BJ (cell line): ENCODE results near the gene CARD6. TPM values are rescaled to one million over a fixed set of nuclear protein-coding genes. Genes with fewer than 3 reads are reported as not detected.

Experiments
- CTCF ChIA-PET: fragments of 350-600 bp; formaldehyde crosslinking; extraction: SDS; loops from one replicate; lab custom pipeline; 2021; ENCODE audit warnings: antibody characterized with exemption, inconsistent platforms; lab: Yijun Ruan, JAX
- POLR2A ChIA-PET: fragments of 300-600 bp; sonication (Branson Sonifier 250); formaldehyde crosslinking; extraction: SDS; loops from one replicate; lab custom pipeline; 2021; ENCODE audit warnings: antibody characterized with exemption; lab: Charles Lee
- DNase-seq: peaks from one replicate; pipeline ENCODE4 v3.0.0-alpha.2; 2011; ENCODE audit warnings: low read depth
- H3K27me3 ChIP-seq: 2 replicates; pipeline ENCODE4 v1.6.0; 2011; ENCODE audit warnings: low read length; ENCODE audit not compliant: control insufficient read depth, insufficient read depth
- H3K36me3 ChIP-seq: 2 replicates; pipeline ENCODE4 v1.5.1; 2011; ENCODE audit warnings: low read length; ENCODE audit not compliant: control insufficient read depth, insufficient read depth
- H3K4me3 ChIP-seq: 2 replicates; pipeline ENCODE4 v1.5.1; 2011; ENCODE audit warnings: low read depth, mild to moderate bottlenecking, control low read depth, low read length
- polyA plus RNA-seq: library from polyadenylated mRNA; depleted of rRNA; stranded (reverse); fragments of >200 nt; gene quantifications from 2 replicates; pipeline ENCODE4 v1.2.3, GENCODE V29; 2011
- TF ChIP-seq, protein P1 (sequence below): IDR thresholded peaks from 2 replicates; pipeline ENCODE4 v1.5.1; 2011; ENCODE audit warnings: low read depth, mild to moderate bottlenecking, control low read depth, inconsistent platforms, low read length, moderate library complexity; ENCODE audit not compliant: insufficient read depth

Gene CARD6
- polyA plus RNA-seq, 1 experiment: 0.63 TPM

- TF ChIP-seq, protein P1, sequence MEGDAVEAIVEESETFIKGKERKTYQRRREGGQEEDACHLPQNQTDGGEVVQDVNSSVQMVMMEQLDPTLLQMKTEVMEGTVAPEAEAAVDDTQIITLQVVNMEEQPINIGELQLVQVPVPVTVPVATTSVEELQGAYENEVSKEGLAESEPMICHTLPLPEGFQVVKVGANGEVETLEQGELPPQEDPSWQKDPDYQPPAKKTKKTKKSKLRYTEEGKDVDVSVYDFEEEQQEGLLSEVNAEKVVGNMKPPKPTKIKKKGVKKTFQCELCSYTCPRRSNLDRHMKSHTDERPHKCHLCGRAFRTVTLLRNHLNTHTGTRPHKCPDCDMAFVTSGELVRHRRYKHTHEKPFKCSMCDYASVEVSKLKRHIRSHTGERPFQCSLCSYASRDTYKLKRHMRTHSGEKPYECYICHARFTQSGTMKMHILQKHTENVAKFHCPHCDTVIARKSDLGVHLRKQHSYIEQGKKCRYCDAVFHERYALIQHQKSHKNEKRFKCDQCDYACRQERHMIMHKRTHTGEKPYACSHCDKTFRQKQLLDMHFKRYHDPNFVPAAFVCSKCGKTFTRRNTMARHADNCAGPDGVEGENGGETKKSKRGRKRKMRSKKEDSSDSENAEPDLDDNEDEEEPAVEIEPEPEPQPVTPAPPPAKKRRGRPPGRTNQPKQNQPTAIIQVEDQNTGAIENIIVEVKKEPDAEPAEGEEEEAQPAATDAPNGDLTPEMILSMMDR: peak; percentile 99
- peak; percentile 19 for DNase-seq
- CTCF ChIA-PET: interaction anchor here (0.6 to 2.6 kb wide), 29 partner anchors 9 to 939 kb away, joined by 3 to 16 read pairs (median 3); no protein-coding TSS in a partner anchor
- H3K27me3 ChIP-seq: no peaks in the 10 kb centered on the region
- H3K36me3 ChIP-seq: no peaks in the 10 kb centered on the region
- no peak overlapping the region for H3K4me3 ChIP-seq
- POLR2A ChIA-PET: no interaction called here
Measured at GRCh38 chr5:40904205-40904993, 63.2 kb downstream of the CARD6 start.

DNA sequence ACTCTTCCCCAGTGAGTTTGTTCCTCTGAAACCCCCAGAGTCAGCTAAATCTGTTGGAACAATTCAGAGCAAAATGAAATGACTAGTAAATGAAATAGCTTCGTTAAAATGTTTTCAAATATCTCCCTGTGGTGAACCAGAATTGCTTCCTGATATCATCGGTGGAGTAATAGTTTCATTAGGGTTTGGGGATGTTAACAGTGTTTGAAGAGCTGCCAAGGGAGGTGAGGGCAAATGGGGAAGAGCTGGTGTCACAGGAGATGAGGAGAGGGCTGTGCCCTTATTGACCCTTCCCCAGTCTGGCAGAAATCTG lies 63.8 kb downstream of the CARD6 start:
- POLR2A ChIA-PET: interaction anchor here (0.6 kb wide), 1 partner anchor 274 kb away, joined by 13 read pairs; no protein-coding TSS in a partner anchor
- CTCF ChIA-PET: interaction anchor here (0.6 to 2.6 kb wide), 25 partner anchors 8 to 938 kb away, joined by 3 to 16 read pairs (median 3); no protein-coding TSS in a partner anchor
- Histone ChIP-seq H3K27me3 (no peaks in the 10 kb centered on the region), H3K36me3 (no peaks in the 10 kb centered on the region), H3K4me3 (no peak overlapping the region)
- TF ChIP-seq, protein P1: no peak
- no peak for DNase-seq

- ChIA-PET CTCF (interaction anchor here (1.0 to 2.1 kb wide), 2 partner anchors 13 to 43 kb away, joined by 3 to 6 read pairs; no protein-coding TSS in a partner anchor), POLR2A (no interaction called here)
Measured at GRCh38 chr5:40906351-40906751, 65.2 kb downstream of the CARD6 start.

GRCh38 chr5:40909264-40909663 lies 68.1 kb downstream of the CARD6 start, which contains the start of gene C7:
TSS of gene C7 (plus strand) at chr5:40909497. CDS start at chr5:40909611, 114 bp downstream.
- no peaks in the 10 kb centered on the region for H3K27me3 ChIP-seq
- no peaks in the 10 kb centered on the region for H3K36me3 ChIP-seq
- CTCF ChIA-PET: interaction anchor here (0.6 kb wide), 1 partner anchor 74 kb away, joined by 3 read pairs; no protein-coding TSS in a partner anchor
- H3K4me3 ChIP-seq: no peak within 1 kb of the TSS
- TF ChIP-seq, protein P1: no peak
- POLR2A ChIA-PET: interaction anchor here (0.6 kb wide), 1 partner anchor 151 kb away, joined by 3 read pairs; no protein-coding TSS in a partner anchor
- no peak for DNase-seq

More at GRCh38 chr5:40906351-40906751, 65.2 kb downstream of the CARD6 start:
- DNase-seq: no peak
- no peak overlapping the region for H3K4me3 ChIP-seq
- no peaks in the 10 kb centered on the region for H3K27me3 ChIP-seq
- H3K36me3 ChIP-seq: no peaks in the 10 kb centered on the region
- TF ChIP-seq, protein P1: no peak

DNA sequence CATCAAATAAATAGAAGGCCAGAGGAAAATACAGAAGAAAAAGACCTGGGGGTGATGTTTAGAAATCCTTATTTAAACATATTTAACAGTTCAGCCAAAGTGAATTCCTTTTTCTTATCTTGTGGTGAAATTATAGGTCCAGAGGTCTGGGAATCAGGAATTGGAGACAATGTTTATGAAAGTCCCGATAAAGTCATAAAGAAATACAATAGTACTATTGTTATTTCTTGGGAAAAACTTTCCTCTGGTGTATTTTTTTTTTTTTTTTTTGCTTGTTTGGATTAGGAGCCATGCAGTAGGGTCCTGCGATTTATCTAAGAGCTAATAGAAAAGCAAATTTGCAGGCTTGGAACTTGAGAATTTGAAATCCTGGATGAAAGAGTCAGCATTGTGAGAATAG lies 68.6 kb downstream of the CARD6 start:
- CTCF ChIA-PET: interaction anchor here (0.6 kb wide), 1 partner anchor 73 kb away, joined by 3 read pairs; no protein-coding TSS in a partner anchor
- no peak for DNase-seq
- H3K36me3 ChIP-seq: no peaks in the 10 kb centered on the region
- no peak overlapping the region for H3K4me3 ChIP-seq
- TF ChIP-seq, protein P1: no peak
- H3K27me3 ChIP-seq: no peaks in the 10 kb centered on the region
- POLR2A ChIA-PET: interaction anchor here (0.6 kb wide), 1 partner anchor 151 kb away, joined by 3 read pairs; no protein-coding TSS in a partner anchor
